Right renal pelvis (tissue), 4 donors: ENCODE data around the gene NDUFAF8. TPM values are rescaled to one million over a fixed set of nuclear protein-coding genes. Genes with fewer than 3 reads are reported as not detected.

Experiments
- DNase-seq, 4 donors: peaks; one replicate each; pipeline ENCODE4 v3.0.0-alpha.2; 2013; ENCODE audit warnings: low read depth in 4 of 4, low spot score in 3 of 4, missing footprints in 1 of 4
- polyA plus RNA-seq, 4 donors: library from polyadenylated mRNA; unstranded; fragments of 120-200 nt; gene quantifications; one replicate each; pipeline ENCODE4 v1.2.1, GENCODE V29; 2013; ENCODE audit not compliant: insufficient read length in 4 of 4

Gene NDUFAF8
- polyA plus RNA-seq, 4 donors = 46.3 to 55.4 (median 50.3) TPM

- DNase-seq = no peak
Observed at GRCh38 chr17:81267390-81268067, 28.4 kb downstream of the NDUFAF8 start.

- DNase-seq = no peak
Observed at GRCh38 chr17:81270279-81270678, 31.2 kb downstream of the NDUFAF8 start.

DNA sequence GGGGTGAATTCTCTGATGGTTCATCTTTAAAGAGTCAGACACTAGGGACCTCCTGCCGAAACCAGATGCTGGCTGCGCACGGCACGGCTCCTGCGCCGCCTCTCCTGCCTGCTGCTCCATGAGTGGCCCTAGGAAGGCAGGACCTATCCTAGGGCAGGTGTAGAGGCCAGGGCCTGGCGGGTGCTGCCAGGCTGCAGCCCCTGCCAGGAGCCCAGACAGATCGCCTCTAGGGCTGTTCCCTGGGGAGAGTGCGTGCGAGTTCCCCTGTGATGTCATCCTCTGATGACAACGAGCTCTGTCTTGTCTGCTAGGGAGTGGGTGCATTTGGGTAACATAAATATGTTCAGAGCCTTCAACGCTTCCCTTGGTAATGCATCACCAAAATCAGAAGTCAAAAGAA is 32.1 kb downstream of the NDUFAF8 start:
- no peak for DNase-seq

GRCh38 chr17:81272616-81273015 is 33.5 kb downstream of the NDUFAF8 start:
- no peak for DNase-seq

- no peak for DNase-seq
Observed at GRCh38 chr17:81273698-81274470, 34.8 kb downstream of the NDUFAF8 start.

GRCh38 chr17:81274471-81274855 is 35.3 kb downstream of the NDUFAF8 start:
- no peak for DNase-seq

- DNase-seq = no peak
Observed at GRCh38 chr17:81276781-81277180, 37.7 kb downstream of the NDUFAF8 start.

DNA sequence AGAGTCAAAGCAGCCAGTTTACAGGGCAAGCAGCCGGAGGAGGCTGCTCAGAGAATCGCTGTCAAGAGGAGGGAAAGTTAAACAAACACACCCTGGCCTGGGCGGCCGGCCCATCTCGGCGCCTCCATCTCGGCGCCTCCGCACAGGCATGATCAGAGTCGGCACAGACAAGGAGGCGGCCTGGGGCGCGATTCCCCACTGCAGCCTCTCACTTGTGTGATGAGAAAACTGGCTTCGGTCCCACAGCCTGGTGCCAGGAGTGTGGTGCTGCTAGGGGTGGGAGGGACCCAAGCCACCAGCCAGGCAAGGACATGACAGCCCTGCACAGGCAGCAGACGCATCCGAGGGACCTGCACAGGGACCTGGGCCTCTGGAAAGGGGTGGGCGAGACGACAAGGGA is 38.3 kb downstream of the NDUFAF8 start:
- DNase-seq = no peak

GRCh38 chr17:81277946-81278693 is 39.0 kb downstream of the NDUFAF8 start:
- DNase-seq = no peak

DNA sequence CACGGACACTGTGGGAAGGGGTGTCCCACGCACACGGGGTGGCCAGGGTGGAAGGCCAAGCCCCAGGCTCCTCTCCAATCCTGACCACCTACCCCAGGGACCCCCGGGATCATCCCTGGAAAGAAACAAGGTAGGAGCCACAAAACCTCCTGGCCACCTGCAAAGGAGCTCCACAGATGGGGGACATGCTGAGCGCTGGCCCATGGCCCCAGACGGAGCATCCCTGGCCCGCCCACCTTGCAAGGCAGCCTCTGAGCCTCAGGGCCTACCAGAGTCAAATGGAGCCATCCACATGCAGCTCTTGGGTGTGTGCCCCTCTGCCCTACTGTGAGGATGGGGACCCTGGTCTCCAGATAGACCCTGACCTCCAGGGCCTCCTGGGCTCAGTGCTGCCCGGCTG is 39.7 kb downstream of the NDUFAF8 start:
- no peak for DNase-seq

DNA sequence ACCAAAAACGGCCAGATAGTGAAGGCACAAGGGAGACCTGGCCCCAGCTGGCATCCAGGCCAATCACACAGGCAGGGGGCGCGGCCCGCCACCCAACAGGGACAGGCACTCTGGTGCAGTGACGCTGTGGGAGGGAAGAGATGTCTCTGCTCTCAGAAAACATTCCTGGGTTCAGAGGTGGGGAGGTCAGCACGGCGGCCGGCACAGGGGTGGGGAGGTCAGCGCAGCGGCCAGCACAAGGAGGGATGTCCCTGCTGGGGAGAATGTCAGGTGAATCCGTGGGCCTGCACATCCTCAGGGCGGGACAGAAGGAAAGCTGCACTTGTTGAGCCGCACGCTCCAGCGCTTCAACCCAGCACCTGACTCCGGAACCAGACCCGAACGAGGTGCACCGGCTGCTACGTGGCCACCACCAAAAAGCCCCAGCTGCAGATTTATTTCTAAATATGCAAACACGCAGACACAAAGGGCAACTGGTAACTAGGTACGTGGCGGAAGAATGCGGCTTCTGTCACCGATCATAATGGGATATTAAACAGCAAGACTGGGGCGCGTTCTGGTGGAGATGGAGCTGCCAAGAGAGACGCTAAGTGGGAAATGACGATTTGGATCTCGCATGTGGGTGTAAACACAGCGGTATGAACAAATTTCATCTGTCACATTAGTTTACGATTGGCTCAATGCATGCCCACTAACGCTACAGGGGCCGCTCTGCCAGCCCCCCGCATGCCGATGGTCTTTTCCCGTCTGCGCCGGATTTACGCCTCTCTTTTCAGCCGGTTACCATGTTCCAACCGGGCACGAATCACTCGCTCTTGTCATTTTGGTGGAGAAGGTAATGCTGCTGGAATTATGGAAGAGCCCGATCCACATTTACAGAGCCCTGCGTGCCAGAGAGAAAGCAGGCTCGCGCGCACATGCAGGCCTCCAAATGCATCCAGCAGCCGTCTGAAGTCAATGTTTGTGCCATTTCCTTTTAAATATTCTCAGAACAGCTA is 40.5 kb downstream of the NDUFAF8 start:
- no peak for DNase-seq

- DNase-seq = no peak
Observed at GRCh38 chr17:81280571-81280970, 41.5 kb downstream of the NDUFAF8 start.

DNA sequence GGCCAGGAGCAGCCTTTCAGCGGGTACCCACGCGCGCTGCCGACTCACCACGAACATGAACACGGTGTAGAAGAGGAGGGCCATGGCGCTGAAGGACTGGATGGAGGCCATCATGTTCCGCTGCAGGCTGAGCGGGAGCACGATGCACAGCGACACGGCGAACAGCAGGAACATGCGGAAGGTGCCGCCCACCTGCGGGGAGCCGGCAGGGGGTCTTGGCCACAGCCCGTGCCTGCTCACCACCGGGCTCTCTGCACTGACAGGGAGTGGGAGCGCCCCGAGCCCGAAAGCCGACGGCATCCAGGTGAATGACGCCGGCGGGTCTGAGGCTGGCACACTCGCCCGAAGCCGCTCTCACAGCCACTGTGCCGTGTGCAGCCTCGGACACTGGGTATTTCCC is 43.0 kb downstream of the NDUFAF8 start:
- DNase-seq = no peak

DNA sequence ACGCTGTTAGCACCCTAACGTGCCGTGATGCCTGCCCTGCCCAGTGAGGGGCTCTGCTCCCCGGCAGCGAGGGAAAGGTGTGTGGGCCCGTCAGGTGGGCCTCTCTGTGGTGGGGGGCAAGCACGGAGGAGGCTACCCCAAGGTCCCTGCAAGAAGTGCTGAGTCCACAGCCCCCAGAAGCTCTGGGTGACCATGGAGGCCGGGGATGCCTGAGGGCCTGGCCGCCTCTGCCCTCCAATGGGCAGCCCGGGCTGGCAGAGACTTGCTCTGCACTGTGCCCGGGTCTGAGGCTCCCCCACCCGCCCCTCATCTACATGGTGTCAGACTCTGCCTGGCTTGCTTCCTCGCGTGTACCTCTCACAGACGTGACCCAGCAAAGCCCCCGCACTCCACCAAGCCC is 43.8 kb downstream of the NDUFAF8 start:
- DNase-seq = no peak

- no peak for DNase-seq
Observed at GRCh38 chr17:81285179-81285878, 46.2 kb downstream of the NDUFAF8 start.

- no peak for DNase-seq
Observed at GRCh38 chr17:81285894-81286293, 46.8 kb downstream of the NDUFAF8 start.

DNA sequence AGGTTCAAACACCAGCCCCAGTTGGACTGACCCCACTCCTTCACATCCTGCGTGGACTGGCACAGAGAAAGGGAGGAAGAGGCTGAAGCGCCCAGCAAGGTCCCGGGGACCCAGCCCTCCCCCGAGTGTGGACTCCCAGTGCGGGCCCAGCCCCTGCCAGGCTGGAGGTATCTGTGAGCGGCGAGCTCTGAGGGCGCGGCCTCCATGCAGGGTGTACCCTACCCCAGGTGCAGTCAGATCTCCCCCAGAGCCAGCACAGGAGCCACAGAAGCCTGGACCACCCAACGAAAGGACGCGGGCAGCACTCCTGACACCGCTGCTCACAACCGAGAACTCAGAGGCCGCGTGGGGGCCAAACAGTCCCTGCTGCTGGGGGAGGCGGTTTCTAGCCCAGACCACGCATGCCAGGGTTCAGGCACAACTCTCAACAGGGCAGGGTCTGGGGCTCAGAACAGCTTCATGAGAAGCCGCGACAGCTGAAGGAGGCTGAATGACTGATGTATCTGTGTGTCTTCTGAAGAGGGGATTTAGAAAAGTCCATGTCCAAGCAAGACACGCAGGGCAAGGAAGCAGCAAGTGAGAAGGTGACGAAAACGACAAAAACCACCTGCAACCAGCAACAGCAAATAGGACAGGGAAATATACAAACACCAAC is 47.5 kb downstream of the NDUFAF8 start:
- no peak for DNase-seq

DNA sequence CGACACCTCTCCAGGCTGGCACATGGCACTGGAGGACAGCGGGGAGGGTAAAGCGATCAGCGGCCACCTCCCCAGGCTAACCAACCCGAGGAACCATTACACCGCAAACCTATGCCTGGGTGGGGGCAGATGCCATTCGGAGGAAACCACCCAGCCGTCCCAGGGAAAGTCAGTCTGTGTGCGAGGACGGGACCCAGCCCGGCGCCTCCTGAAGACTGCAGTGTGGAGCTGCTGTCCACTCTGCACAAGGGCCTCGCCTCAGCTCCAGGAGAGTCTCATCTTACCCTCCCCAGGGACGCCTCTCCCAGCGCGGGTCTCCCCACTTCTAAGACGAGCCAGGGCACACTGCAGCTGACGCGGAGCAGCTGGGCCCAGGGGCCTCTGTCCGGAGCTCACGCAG is 48.0 kb downstream of the NDUFAF8 start:
- DNase-seq = no peak

GRCh38 chr17:81287741-81288430 is 48.8 kb downstream of the NDUFAF8 start:
- no peak for DNase-seq
